ENCODE results near the gene DHFR.

DNA sequence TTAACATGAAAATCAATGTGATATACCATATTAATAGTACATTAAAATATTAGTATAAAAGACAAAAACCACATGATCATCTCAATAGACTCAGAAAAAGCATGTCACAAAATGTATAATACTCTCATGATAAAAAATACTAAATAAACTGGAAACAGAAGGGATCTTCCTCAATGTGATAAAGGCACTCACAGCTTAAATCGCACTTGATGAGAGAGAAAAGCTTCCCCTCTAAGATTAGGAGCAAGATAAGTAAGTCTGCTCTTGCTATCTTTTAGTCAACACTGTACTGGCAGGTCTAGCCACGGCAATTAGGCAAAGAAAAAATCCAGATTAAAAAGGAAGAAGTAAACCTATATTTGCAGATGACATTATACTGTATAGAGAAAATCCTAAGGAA is 22.1 kb downstream of the DHFR start:
- TF ChIP-seq HDAC2 (IDR thresholded peaks at IDR 0.05; ENCODE audit: borderline replicate concordance in 1 of 2, low read depth in 2 of 2, low read length in 2 of 2) = no peak
- no peak for TF ChIP-seq EZH2 (IDR thresholded peaks at IDR 0.05; ENCODE audit: low read depth, low read length, severe bottlenecking)
- TF ChIP-seq, protein P1, sequence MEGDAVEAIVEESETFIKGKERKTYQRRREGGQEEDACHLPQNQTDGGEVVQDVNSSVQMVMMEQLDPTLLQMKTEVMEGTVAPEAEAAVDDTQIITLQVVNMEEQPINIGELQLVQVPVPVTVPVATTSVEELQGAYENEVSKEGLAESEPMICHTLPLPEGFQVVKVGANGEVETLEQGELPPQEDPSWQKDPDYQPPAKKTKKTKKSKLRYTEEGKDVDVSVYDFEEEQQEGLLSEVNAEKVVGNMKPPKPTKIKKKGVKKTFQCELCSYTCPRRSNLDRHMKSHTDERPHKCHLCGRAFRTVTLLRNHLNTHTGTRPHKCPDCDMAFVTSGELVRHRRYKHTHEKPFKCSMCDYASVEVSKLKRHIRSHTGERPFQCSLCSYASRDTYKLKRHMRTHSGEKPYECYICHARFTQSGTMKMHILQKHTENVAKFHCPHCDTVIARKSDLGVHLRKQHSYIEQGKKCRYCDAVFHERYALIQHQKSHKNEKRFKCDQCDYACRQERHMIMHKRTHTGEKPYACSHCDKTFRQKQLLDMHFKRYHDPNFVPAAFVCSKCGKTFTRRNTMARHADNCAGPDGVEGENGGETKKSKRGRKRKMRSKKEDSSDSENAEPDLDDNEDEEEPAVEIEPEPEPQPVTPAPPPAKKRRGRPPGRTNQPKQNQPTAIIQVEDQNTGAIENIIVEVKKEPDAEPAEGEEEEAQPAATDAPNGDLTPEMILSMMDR (IDR thresholded peaks at IDR 0.05; ENCODE audit: control extremely low read depth in 1 of 3, insufficient read depth in 1 of 3, low read depth in 1 of 3, low read length in 3 of 3) = no peak
- TF ChIP-seq POLR2A (IDR thresholded peaks at IDR 0.05; ENCODE audit: control extremely low read depth in 1 of 2, low read depth in 2 of 2, low read length in 2 of 2) = no peak
- TF ChIP-seq SRF (IDR thresholded peaks at IDR 0.05; ENCODE audit: low read depth, low read length) = no peak
- TF ChIP-seq KDM5A (IDR thresholded peaks at IDR 0.05; ENCODE audit: low read length) = no peak
- TF ChIP-seq JUND (IDR thresholded peaks at IDR 0.05; ENCODE audit: low read length) = no peak
- TF ChIP-seq SP2 (IDR thresholded peaks at IDR 0.05; ENCODE audit: low read length) = no peak
- no peak for TF ChIP-seq JUN (IDR thresholded peaks at IDR 0.05; ENCODE audit: low read depth, low read length)
- no peak for TF ChIP-seq SIN3A (conservative IDR thresholded peaks at IDR 0.05 in 1 of 2, IDR thresholded peaks at IDR 0.05 in 1 of 2; ENCODE audit: low read depth in 1 of 2, low read length in 2 of 2)
- TF ChIP-seq, protein P2, sequence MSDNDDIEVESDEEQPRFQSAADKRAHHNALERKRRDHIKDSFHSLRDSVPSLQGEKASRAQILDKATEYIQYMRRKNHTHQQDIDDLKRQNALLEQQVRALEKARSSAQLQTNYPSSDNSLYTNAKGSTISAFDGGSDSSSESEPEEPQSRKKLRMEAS (IDR thresholded peaks at IDR 0.05) = no peak
- no peak for TF ChIP-seq RXRA (IDR thresholded peaks at IDR 0.05; ENCODE audit: insufficient read depth, low read depth, low read length)
